ENCODE results near the gene ABTB1.

Gene ABTB1

DNA sequence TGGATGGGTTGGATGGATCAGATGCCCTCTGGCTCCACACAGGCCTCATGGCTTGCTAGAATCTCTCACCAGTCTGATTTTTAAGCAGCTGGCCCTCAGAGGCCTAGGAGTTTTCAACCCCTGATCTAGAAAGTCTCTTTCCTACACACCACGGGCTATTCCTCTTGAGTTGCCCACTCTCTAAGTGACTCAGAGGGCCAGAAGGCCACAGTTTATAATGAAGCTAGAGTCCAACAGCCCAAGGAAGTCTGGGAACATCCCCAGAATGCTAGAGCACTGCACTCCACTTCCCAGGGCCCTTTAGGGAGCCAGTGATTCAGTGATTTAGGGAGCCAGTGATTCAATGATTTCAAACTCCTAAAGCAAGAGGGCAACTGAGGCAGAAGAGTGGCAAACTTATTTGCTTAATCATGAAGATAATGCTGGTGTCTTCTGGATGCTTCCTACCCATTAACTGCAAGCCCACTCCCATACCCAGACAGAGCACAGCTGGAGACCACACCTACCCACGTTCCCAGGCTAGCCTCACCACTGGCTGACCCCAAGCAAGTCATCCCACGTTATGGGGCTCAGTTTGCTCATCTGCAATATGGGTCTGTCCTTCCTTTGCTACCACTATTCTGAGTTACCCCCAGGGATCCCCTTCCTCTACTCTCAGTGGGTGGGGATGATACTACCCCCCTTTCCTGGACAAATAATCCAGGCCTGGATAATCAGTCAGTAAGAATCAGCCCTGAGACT is 36.7 kb downstream of the ABTB1 start:
- TF ChIP-seq RAD21 (IDR thresholded peaks at IDR 0.05; ENCODE audit: low read depth) (no peak), EGR1 (IDR thresholded peaks at IDR 0.05) (no peak), NFIC (IDR thresholded peaks at IDR 0.05) (no peak), EP300 (IDR thresholded peaks at IDR 0.05; ENCODE audit: borderline replicate concordance) (no peak), CEBPB (IDR thresholded peaks at IDR 0.05) (no peak), TCF12 (IDR thresholded peaks at IDR 0.05; ENCODE audit: low read depth) (no peak)
- TF ChIP-seq, protein P1, sequence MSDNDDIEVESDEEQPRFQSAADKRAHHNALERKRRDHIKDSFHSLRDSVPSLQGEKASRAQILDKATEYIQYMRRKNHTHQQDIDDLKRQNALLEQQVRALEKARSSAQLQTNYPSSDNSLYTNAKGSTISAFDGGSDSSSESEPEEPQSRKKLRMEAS (IDR thresholded peaks at IDR 0.05) = no peak
- TF ChIP-seq, protein P2, sequence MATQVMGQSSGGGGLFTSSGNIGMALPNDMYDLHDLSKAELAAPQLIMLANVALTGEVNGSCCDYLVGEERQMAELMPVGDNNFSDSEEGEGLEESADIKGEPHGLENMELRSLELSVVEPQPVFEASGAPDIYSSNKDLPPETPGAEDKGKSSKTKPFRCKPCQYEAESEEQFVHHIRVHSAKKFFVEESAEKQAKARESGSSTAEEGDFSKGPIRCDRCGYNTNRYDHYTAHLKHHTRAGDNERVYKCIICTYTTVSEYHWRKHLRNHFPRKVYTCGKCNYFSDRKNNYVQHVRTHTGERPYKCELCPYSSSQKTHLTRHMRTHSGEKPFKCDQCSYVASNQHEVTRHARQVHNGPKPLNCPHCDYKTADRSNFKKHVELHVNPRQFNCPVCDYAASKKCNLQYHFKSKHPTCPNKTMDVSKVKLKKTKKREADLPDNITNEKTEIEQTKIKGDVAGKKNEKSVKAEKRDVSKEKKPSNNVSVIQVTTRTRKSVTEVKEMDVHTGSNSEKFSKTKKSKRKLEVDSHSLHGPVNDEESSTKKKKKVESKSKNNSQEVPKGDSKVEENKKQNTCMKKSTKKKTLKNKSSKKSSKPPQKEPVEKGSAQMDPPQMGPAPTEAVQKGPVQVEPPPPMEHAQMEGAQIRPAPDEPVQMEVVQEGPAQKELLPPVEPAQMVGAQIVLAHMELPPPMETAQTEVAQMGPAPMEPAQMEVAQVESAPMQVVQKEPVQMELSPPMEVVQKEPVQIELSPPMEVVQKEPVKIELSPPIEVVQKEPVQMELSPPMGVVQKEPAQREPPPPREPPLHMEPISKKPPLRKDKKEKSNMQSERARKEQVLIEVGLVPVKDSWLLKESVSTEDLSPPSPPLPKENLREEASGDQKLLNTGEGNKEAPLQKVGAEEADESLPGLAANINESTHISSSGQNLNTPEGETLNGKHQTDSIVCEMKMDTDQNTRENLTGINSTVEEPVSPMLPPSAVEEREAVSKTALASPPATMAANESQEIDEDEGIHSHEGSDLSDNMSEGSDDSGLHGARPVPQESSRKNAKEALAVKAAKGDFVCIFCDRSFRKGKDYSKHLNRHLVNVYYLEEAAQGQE (IDR thresholded peaks at IDR 0.05; ENCODE audit: low read depth) = no peak

DNA sequence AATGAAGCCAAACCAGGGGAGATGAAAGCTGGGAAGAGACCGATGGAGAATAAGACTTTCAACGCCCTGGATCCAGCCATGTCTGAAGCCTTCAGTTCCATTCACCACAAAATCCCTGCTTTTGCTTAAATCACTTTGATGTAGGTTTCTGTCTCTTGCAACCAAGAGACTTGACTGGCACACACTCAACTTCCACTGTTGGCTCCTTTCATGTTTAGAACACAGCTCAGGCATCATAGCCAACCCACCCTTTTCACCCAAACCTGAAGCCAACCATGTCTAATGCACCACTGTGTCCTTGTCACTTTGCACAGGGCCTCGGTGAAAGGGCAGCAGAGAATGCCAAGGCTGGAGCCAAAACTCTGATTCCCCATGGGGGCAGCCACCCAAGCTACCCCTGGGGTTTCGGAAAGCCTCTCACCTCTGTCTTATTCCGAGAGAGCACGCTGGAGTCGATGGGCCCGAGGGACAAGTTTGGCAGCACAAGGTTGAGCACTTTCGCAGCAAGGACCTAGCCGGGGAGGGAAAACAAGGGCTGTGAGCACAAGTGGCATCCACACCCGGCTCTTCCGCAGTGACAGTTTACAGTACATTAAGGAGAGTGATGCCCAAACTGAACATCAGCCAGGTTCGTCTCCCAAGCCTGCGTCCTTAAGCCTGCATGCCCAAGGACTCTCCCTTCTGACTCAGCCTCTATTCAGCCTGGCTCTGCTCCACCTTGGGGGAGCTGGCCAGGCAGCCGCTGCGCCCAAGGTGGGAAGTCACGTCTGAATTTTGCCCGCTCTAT is 37.6 kb downstream of the ABTB1 start:
- TF ChIP-seq, protein P1 (IDR thresholded peaks at IDR 0.05) = no peak
- TF ChIP-seq, protein P2 (IDR thresholded peaks at IDR 0.05; ENCODE audit: low read depth) = no peak
- TF ChIP-seq TAF1 (IDR thresholded peaks at IDR 0.05; ENCODE audit: low read depth) = no peak
- no peak for TF ChIP-seq ZBTB7A (IDR thresholded peaks at IDR 0.05; ENCODE audit: low read depth)
- no peak for TF ChIP-seq TEAD4 (IDR thresholded peaks at IDR 0.05)
- no peak for TF ChIP-seq RAD21 (IDR thresholded peaks at IDR 0.05; ENCODE audit: low read depth)
- TF ChIP-seq YY1 (IDR thresholded peaks at IDR 0.05; ENCODE audit: low read depth) = no peak
- no peak for TF ChIP-seq CEBPB (IDR thresholded peaks at IDR 0.05)
- TF ChIP-seq, protein P3, sequence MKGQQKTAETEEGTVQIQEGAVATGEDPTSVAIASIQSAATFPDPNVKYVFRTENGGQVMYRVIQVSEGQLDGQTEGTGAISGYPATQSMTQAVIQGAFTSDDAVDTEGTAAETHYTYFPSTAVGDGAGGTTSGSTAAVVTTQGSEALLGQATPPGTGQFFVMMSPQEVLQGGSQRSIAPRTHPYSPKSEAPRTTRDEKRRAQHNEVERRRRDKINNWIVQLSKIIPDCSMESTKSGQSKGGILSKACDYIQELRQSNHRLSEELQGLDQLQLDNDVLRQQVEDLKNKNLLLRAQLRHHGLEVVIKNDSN (IDR thresholded peaks at IDR 0.05) = no peak
- TF ChIP-seq CREB1 (IDR thresholded peaks at IDR 0.05; ENCODE audit: low read depth) = no peak

DNA sequence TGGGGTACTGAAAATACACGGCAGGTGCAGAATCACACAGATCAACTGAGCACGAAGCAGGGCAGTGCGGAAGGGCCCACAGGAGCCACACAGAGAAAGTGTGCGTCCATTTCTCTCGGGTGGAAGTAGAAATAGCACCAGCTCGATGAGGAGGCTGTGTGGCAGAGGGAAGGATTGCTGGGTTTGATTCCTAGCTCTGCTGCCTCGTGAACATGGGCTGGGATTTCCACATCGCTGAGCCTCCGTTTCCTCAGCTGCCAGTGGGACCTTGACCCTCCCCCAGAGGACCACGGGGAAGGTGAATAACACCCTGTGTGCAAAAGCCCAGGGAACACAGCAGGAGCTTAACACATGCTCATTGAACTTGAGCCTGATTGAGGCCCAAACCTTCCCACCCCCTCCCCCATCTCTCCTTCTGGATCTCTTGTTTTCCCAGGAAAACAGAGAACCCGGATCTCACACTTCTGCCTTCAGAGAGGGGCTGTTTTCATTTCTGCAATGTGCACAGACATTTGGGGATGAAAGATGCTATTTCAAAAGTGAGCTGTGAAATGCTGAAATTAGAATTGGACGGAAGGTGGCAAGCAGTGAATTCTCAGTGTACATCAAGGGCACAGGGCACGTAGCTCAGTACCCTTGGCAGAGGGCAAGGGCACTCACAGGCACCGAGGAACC is 38.4 kb downstream of the ABTB1 start:
- no peak for TF ChIP-seq TAF1 (IDR thresholded peaks at IDR 0.05; ENCODE audit: low read depth)
- TF ChIP-seq RAD21 (IDR thresholded peaks at IDR 0.05; ENCODE audit: low read depth) = no peak
- TF ChIP-seq EP300 (IDR thresholded peaks at IDR 0.05; ENCODE audit: borderline replicate concordance) = no peak
- no peak for TF ChIP-seq FOXM1 (IDR thresholded peaks at IDR 0.05; ENCODE audit: borderline replicate concordance, low read depth)
- no peak for TF ChIP-seq TCF12 (IDR thresholded peaks at IDR 0.05; ENCODE audit: low read depth)
- TF ChIP-seq ZBTB7A (IDR thresholded peaks at IDR 0.05; ENCODE audit: low read depth) = no peak
- TF ChIP-seq, protein P1 (IDR thresholded peaks at IDR 0.05) = no peak
- TF ChIP-seq, protein P2 (IDR thresholded peaks at IDR 0.05; ENCODE audit: low read depth) = no peak
- TF ChIP-seq TEAD4 (IDR thresholded peaks at IDR 0.05) = no peak
- TF ChIP-seq CREB1 (IDR thresholded peaks at IDR 0.05; ENCODE audit: low read depth) = no peak
- TF ChIP-seq EGR1 (IDR thresholded peaks at IDR 0.05) = no peak
- TF ChIP-seq NFIC (IDR thresholded peaks at IDR 0.05) = no peak

DNA sequence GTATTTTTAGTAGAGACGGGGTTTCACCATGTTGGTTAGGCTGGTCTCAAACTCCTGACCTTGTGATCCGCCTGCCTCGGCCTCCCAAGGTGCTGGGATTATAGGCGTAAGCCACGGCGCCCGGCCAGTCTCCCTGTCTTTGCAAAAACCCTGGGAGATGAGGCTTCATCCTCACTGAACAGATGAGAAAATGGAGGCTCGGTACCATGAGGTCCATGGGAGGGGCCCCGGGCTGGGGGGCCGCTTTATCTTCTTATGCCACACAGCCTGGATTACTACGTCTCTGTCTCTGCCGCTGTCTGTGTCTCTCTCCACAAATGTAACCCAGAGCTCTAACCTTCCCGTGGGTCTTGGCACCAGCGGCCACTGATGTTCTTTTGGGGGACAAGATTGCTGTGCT is 39.1 kb downstream of the ABTB1 start:
- TF ChIP-seq TAF1 (IDR thresholded peaks at IDR 0.05; ENCODE audit: low read depth) (no peak), NFIC (IDR thresholded peaks at IDR 0.05) (no peak), EP300 (IDR thresholded peaks at IDR 0.05; ENCODE audit: borderline replicate concordance) (no peak), CREB1 (IDR thresholded peaks at IDR 0.05; ENCODE audit: low read depth) (no peak), EGR1 (IDR thresholded peaks at IDR 0.05) (no peak), TEAD4 (IDR thresholded peaks at IDR 0.05) (no peak), ZBTB7A (IDR thresholded peaks at IDR 0.05; ENCODE audit: low read depth) (no peak), RAD21 (IDR thresholded peaks at IDR 0.05; ENCODE audit: low read depth) (no peak), TCF12 (IDR thresholded peaks at IDR 0.05; ENCODE audit: low read depth) (no peak), CEBPB (IDR thresholded peaks at IDR 0.05) (no peak), YY1 (IDR thresholded peaks at IDR 0.05; ENCODE audit: low read depth) (no peak), FOXM1 (IDR thresholded peaks at IDR 0.05; ENCODE audit: borderline replicate concordance, low read depth) (no peak)
- TF ChIP-seq, protein P2 (IDR thresholded peaks at IDR 0.05; ENCODE audit: low read depth) = no peak
- TF ChIP-seq, protein P3 (IDR thresholded peaks at IDR 0.05) = no peak
- TF ChIP-seq, protein P1 (IDR thresholded peaks at IDR 0.05) = no peak
